Measurements from ENCODE around the gene CUL7. TPM values are rescaled to one million over a fixed set of nuclear protein-coding genes. Genes with fewer than 3 reads are reported as not detected.
"Not testable (repeated sequence)": the region's sequence is repeated elsewhere in the genome, so short reads cannot be mapped to it uniquely, and the experiment has no call there.

CUL7 gene
- total RNA-seq, 2 experiments from 2014 or later = 9.7 to 11.2 TPM

- H3K4me3 Mint-ChIP-seq = peak overlapping the region; percentile 98
- POLR2A ChIA-PET = interaction anchor here (0.9 kb wide), 1 partner anchor 74 kb away, joined by 3 read pairs; the partner anchor contains the start of gene PEX6
- H3K27ac Mint-ChIP-seq = peak overlapping the region; percentile 99
- H3K9me3 Mint-ChIP-seq = no peaks in the 10 kb centered on the region
- H3K27me3 Mint-ChIP-seq = no peaks in the 10 kb centered on the region
- peaks cover 49% of the 10 kb centered on the region for H3K4me1 Mint-ChIP-seq
- peak; percentile 21 for DNase-seq
- CTCF ChIA-PET = interaction anchor here (0.9 kb wide), 1 partner anchor 69 kb away, joined by 4 read pairs; the partner anchor contains the start of gene PPP2R5D
- H3K36me3 Mint-ChIP-seq (ENCODE audit: low read depth) = peaks cover 43% of the 10 kb centered on the region
Observed at GRCh38 chr6:43052842-43053544, 658 bp downstream of the CUL7 start.

GRCh38 chr6:43052225-43052841 is 1.3 kb downstream of the CUL7 start:
- H3K4me3 Mint-ChIP-seq = peak overlapping the region; percentile 98
- H3K36me3 Mint-ChIP-seq (ENCODE audit: low read depth) = peaks cover 37% of the 10 kb centered on the region
- peaks cover 43% of the 10 kb centered on the region for H3K4me1 Mint-ChIP-seq
- no peak for DNase-seq
- no peaks in the 10 kb centered on the region for H3K9me3 Mint-ChIP-seq
- no peaks in the 10 kb centered on the region for H3K27me3 Mint-ChIP-seq
- POLR2A ChIA-PET = no interaction called here
- CTCF ChIA-PET = no interaction called here
- peak overlapping the region; percentile 99 for H3K27ac Mint-ChIP-seq

- H3K4me1 Mint-ChIP-seq = peaks cover 39% of the 10 kb centered on the region
- H3K27me3 Mint-ChIP-seq = no peaks in the 10 kb centered on the region
- no peak overlapping the region for H3K27ac Mint-ChIP-seq
- no peaks in the 10 kb centered on the region for H3K9me3 Mint-ChIP-seq
- no peak for DNase-seq
- ChIA-PET CTCF (interaction anchor here (1.0 kb wide), 2 partner anchors 29 to 93 kb away, joined by 3 read pairs; no protein-coding TSS in a partner anchor), POLR2A (interaction anchor here (0.5 kb wide), 1 partner anchor 46 kb away, joined by 3 read pairs; no protein-coding TSS in a partner anchor)
- H3K4me3 Mint-ChIP-seq = no peak overlapping the region
- H3K36me3 Mint-ChIP-seq (ENCODE audit: low read depth) = peaks cover 38% of the 10 kb centered on the region
Observed at GRCh38 chr6:43050981-43051380, 2.7 kb downstream of the CUL7 start.

GRCh38 chr6:43047998-43048397 is 5.7 kb downstream of the CUL7 start:
- H3K9me3 Mint-ChIP-seq = no peaks in the 10 kb centered on the region
- CTCF ChIA-PET = interaction anchor here (0.6 to 1.2 kb wide), 2 partner anchors 11 to 35 kb away, joined by 4 read pairs; partner anchors contain the start of genes KLC4 and MRPL2
- POLR2A ChIA-PET = no interaction called here
- H3K4me3 Mint-ChIP-seq = no peak overlapping the region
- no peak overlapping the region for H3K27ac Mint-ChIP-seq
- DNase-seq = no peak
- H3K27me3 Mint-ChIP-seq = no peaks in the 10 kb centered on the region
- peaks cover 29% of the 10 kb centered on the region for H3K36me3 Mint-ChIP-seq (ENCODE audit: low read depth)
- peaks cover 24% of the 10 kb centered on the region for H3K4me1 Mint-ChIP-seq

GRCh38 chr6:43045371-43045930 is 8.2 kb downstream of the CUL7 start:
- Mint-ChIP-seq H3K9me3 (no peaks in the 10 kb centered on the region), H3K27me3 (no peaks in the 10 kb centered on the region), H3K27ac (peak overlapping the region; percentile 75), H3K4me3 (no peak overlapping the region), H3K4me1 (peaks cover under 1% of the 10 kb centered on the region), H3K36me3 (ENCODE audit: low read depth) (peaks cover 18% of the 10 kb centered on the region)
- no peak for DNase-seq
- POLR2A ChIA-PET = no interaction called here
- CTCF ChIA-PET = interaction anchor here (0.6 to 2.1 kb wide), 2 partner anchors 10 to 132 kb away, joined by 3 to 5 read pairs; no protein-coding TSS in a partner anchor

- Mint-ChIP-seq H3K4me3 (no peak overlapping the region), H3K27me3 (no peaks in the 10 kb centered on the region), H3K4me1 (no peaks in the 10 kb centered on the region), H3K9me3 (no peaks in the 10 kb centered on the region), H3K27ac (peak overlapping the region; percentile 46), H3K36me3 (ENCODE audit: low read depth) (peaks cover 20% of the 10 kb centered on the region)
- POLR2A ChIA-PET = no interaction called here
- no peak for DNase-seq
- CTCF ChIA-PET = interaction anchor here (2.3 kb wide), 1 partner anchor 15 kb away, joined by 5 read pairs; no protein-coding TSS in a partner anchor
Observed at GRCh38 chr6:43043310-43043709, 10.3 kb downstream of the CUL7 start.

GRCh38 chr6:43041475-43041874 is 12.2 kb downstream of the CUL7 start:
- H3K36me3 Mint-ChIP-seq (ENCODE audit: low read depth) = peaks cover 24% of the 10 kb centered on the region
- peak overlapping the region; percentile 31 for H3K27ac Mint-ChIP-seq
- H3K4me3 Mint-ChIP-seq, H3K27me3 Mint-ChIP-seq, H3K4me1 Mint-ChIP-seq, DNase-seq, H3K9me3 Mint-ChIP-seq: not testable (repeated sequence)
- ChIA-PET CTCF (interaction anchor here (2.3 kb wide), 1 partner anchor 13 kb away, joined by 5 read pairs; no protein-coding TSS in a partner anchor), POLR2A (interaction anchor here (0.6 kb wide), 1 partner anchor 40 kb away, joined by 3 read pairs; no protein-coding TSS in a partner anchor)

GRCh38 chr6:43040542-43041257 is 13.0 kb downstream of the CUL7 start:
- no peak overlapping the region for H3K4me3 Mint-ChIP-seq
- H3K27ac Mint-ChIP-seq = no peak overlapping the region
- no peaks in the 10 kb centered on the region for H3K9me3 Mint-ChIP-seq
- no peaks in the 10 kb centered on the region for H3K27me3 Mint-ChIP-seq
- POLR2A ChIA-PET = no interaction called here
- peaks cover 19% of the 10 kb centered on the region for H3K36me3 Mint-ChIP-seq (ENCODE audit: low read depth)
- CTCF ChIA-PET = interaction anchor here (2.3 kb wide), 1 partner anchor 12 kb away, joined by 5 read pairs; no protein-coding TSS in a partner anchor
- no peak for DNase-seq
- H3K4me1 Mint-ChIP-seq = no peaks in the 10 kb centered on the region

- ChIA-PET POLR2A (no interaction called here), CTCF (interaction anchor here (0.9 to 1.7 kb wide), 2 partner anchors 11 to 15 kb away, joined by 5 read pairs; no protein-coding TSS in a partner anchor)
- Mint-ChIP-seq H3K27ac (peak overlapping the region; percentile 76), H3K27me3 (no peaks in the 10 kb centered on the region), H3K4me3 (no peak overlapping the region), H3K36me3 (ENCODE audit: low read depth) (peaks cover 23% of the 10 kb centered on the region), H3K4me1 (no peaks in the 10 kb centered on the region), H3K9me3 (no peaks in the 10 kb centered on the region)
- DNase-seq = no peak
Observed at GRCh38 chr6:43038727-43039126, 14.9 kb downstream of the CUL7 start.

- Mint-ChIP-seq H3K9me3 (no peaks in the 10 kb centered on the region), H3K36me3 (ENCODE audit: low read depth) (peaks cover 20% of the 10 kb centered on the region), H3K4me3 (no peak overlapping the region), H3K27me3 (no peaks in the 10 kb centered on the region), H3K4me1 (no peaks in the 10 kb centered on the region), H3K27ac (no peak overlapping the region)
- CTCF ChIA-PET = no interaction called here
- DNase-seq = no peak
- POLR2A ChIA-PET = no interaction called here
Observed at GRCh38 chr6:43037706-43038105, 15.9 kb downstream of the CUL7 start.

- CTCF ChIA-PET = no interaction called here
Observed at GRCh38 chr6:43037197-43037596, 16.5 kb downstream of the CUL7 start.

GRCh38 chr6:43036712-43037111 is 16.9 kb downstream of the CUL7 start:
- Mint-ChIP-seq H3K27me3 (no peaks in the 10 kb centered on the region), H3K9me3 (no peaks in the 10 kb centered on the region), H3K27ac (peak overlapping the region; percentile 9), H3K4me1 (no peaks in the 10 kb centered on the region), H3K36me3 (ENCODE audit: low read depth) (peaks cover 23% of the 10 kb centered on the region), H3K4me3 (no peak overlapping the region)
- DNase-seq = no peak
- ChIA-PET POLR2A (no interaction called here), CTCF (interaction anchor here (1.4 kb wide), 1 partner anchor 17 kb away, joined by 3 read pairs; the partner anchor contains the start of gene CUL7)

More at GRCh38 chr6:43037197-43037596, 16.5 kb downstream of the CUL7 start:
- H3K4me1 Mint-ChIP-seq = no peaks in the 10 kb centered on the region
- H3K36me3 Mint-ChIP-seq (ENCODE audit: low read depth) = peaks cover 20% of the 10 kb centered on the region
- POLR2A ChIA-PET = no interaction called here
- no peaks in the 10 kb centered on the region for H3K27me3 Mint-ChIP-seq
- no peak overlapping the region for H3K4me3 Mint-ChIP-seq
- no peaks in the 10 kb centered on the region for H3K9me3 Mint-ChIP-seq
- no peak for DNase-seq
- no peak overlapping the region for H3K27ac Mint-ChIP-seq
